Measurements from ENCODE around the gene CDC42EP5.
A peak's percentile ranks its signal among the peaks of the same experiment; 100 is the strongest.
"Not testable (repeated sequence)": the region's sequence is repeated elsewhere in the genome, so short reads cannot be mapped to it uniquely, and the experiment has no call there.

Gene CDC42EP5

GRCh38 chr19:54448774-54449700 is 24.1 kb downstream of the CDC42EP5 start, which contains the start of gene LENG8:
TSS of gene LENG8 (plus strand) at chr19:54449199. CDS start at chr19:54451345, 2,146 bp downstream.
- Histone ChIP-seq H3K36me3 (ENCODE audit: control insufficient read depth, insufficient read depth, low read length) (peaks cover 32% of the 10 kb centered on the region), H3K9me3 (ENCODE audit: control insufficient read depth, low read length) (no peaks in the 10 kb centered on the region), H3K27ac (ENCODE audit: insufficient read depth, low read length, poor library complexity, severe bottlenecking) (peak within 1 kb of the TSS; percentile 95), H3K4me3 (ENCODE audit: insufficient read depth, low read depth, low read length, poor library complexity, severe bottlenecking) (peak within 1 kb of the TSS; percentile 92), H3K4me1 (ENCODE audit: control insufficient read depth, insufficient read depth, low read length, poor library complexity, severe bottlenecking) (peaks cover 22% of the 10 kb centered on the region), H3K27me3 (replicated peaks; ENCODE audit: control insufficient read depth, insufficient read depth, low read length, poor library complexity, severe bottlenecking) (no peaks in the 10 kb centered on the region)
- peak; percentile 96 to 97 (median 97) for DNase-seq

- H3K27ac ChIP-seq (ENCODE audit: insufficient read depth, low read length, poor library complexity, severe bottlenecking), result peak overlapping the region; percentile 95
- H3K9me3 ChIP-seq (ENCODE audit: control insufficient read depth, low read length), result no peaks in the 10 kb centered on the region
- peak overlapping the region; percentile 92 for H3K4me3 ChIP-seq (ENCODE audit: insufficient read depth, low read depth, low read length, poor library complexity, severe bottlenecking)
- DNase-seq, result peak in 2 of 3 donors; percentile 23 to 31
- H3K36me3 ChIP-seq (ENCODE audit: control insufficient read depth, insufficient read depth, low read length), result peaks cover 24% of the 10 kb centered on the region
- peaks cover 22% of the 10 kb centered on the region for H3K4me1 ChIP-seq (ENCODE audit: control insufficient read depth, insufficient read depth, low read length, poor library complexity, severe bottlenecking)
- no peaks in the 10 kb centered on the region for H3K27me3 ChIP-seq (replicated peaks; ENCODE audit: control insufficient read depth, insufficient read depth, low read length, poor library complexity, severe bottlenecking)
These were observed 24.9 kb downstream of the CDC42EP5 start for GRCh38 chr19:54448040-54448773.

GRCh38 chr19:54446349-54446748 is 26.7 kb downstream of the CDC42EP5 start:
- not testable (repeated sequence) for DNase-seq; H3K27ac ChIP-seq (ENCODE audit: insufficient read depth, low read length, poor library complexity, severe bottlenecking); H3K27me3 ChIP-seq (replicated peaks; ENCODE audit: control insufficient read depth, insufficient read depth, low read length, poor library complexity, severe bottlenecking); H3K9me3 ChIP-seq (ENCODE audit: control insufficient read depth, low read length); H3K4me3 ChIP-seq (ENCODE audit: insufficient read depth, low read depth, low read length, poor library complexity, severe bottlenecking); H3K36me3 ChIP-seq (ENCODE audit: control insufficient read depth, insufficient read depth, low read length)
- peaks cover 22% of the 10 kb centered on the region for H3K4me1 ChIP-seq (ENCODE audit: control insufficient read depth, insufficient read depth, low read length, poor library complexity, severe bottlenecking)

- Histone ChIP-seq H3K27me3 (replicated peaks; ENCODE audit: control insufficient read depth, insufficient read depth, low read length, poor library complexity, severe bottlenecking) (no peaks in the 10 kb centered on the region), H3K27ac (ENCODE audit: insufficient read depth, low read length, poor library complexity, severe bottlenecking) (no peak overlapping the region), H3K9me3 (ENCODE audit: control insufficient read depth, low read length) (no peaks in the 10 kb centered on the region), H3K4me3 (ENCODE audit: insufficient read depth, low read depth, low read length, poor library complexity, severe bottlenecking) (no peak overlapping the region), H3K4me1 (ENCODE audit: control insufficient read depth, insufficient read depth, low read length, poor library complexity, severe bottlenecking) (peaks cover 10% of the 10 kb centered on the region), H3K36me3 (ENCODE audit: control insufficient read depth, insufficient read depth, low read length) (no peaks in the 10 kb centered on the region)
- no peak for DNase-seq
These were observed 28.4 kb downstream of the CDC42EP5 start for GRCh38 chr19:54444737-54445136.

- no peak overlapping the region for H3K27ac ChIP-seq (ENCODE audit: insufficient read depth, low read length, poor library complexity, severe bottlenecking)
- peaks cover 5% of the 10 kb centered on the region for H3K36me3 ChIP-seq (ENCODE audit: control insufficient read depth, insufficient read depth, low read length)
- H3K4me3 ChIP-seq (ENCODE audit: insufficient read depth, low read depth, low read length, poor library complexity, severe bottlenecking), result no peak overlapping the region
- H3K27me3 ChIP-seq (replicated peaks; ENCODE audit: control insufficient read depth, insufficient read depth, low read length, poor library complexity, severe bottlenecking), result no peaks in the 10 kb centered on the region
- H3K9me3 ChIP-seq (ENCODE audit: control insufficient read depth, low read length), result no peaks in the 10 kb centered on the region
- no peaks in the 10 kb centered on the region for H3K4me1 ChIP-seq (ENCODE audit: control insufficient read depth, insufficient read depth, low read length, poor library complexity, severe bottlenecking)
- DNase-seq, result no peak
These were observed 32.5 kb downstream of the CDC42EP5 start for GRCh38 chr19:54440641-54441040.

- no peaks in the 10 kb centered on the region for H3K27me3 ChIP-seq (replicated peaks; ENCODE audit: control insufficient read depth, insufficient read depth, low read length, poor library complexity, severe bottlenecking)
- peaks cover 5% of the 10 kb centered on the region for H3K36me3 ChIP-seq (ENCODE audit: control insufficient read depth, insufficient read depth, low read length)
- DNase-seq, result no peak
- H3K27ac ChIP-seq (ENCODE audit: insufficient read depth, low read length, poor library complexity, severe bottlenecking), result no peak overlapping the region
- peaks cover 4% of the 10 kb centered on the region for H3K4me1 ChIP-seq (ENCODE audit: control insufficient read depth, insufficient read depth, low read length, poor library complexity, severe bottlenecking)
- H3K4me3 ChIP-seq (ENCODE audit: insufficient read depth, low read depth, low read length, poor library complexity, severe bottlenecking), result no peak overlapping the region
- no peaks in the 10 kb centered on the region for H3K9me3 ChIP-seq (ENCODE audit: control insufficient read depth, low read length)
These were observed 33.8 kb downstream of the CDC42EP5 start for GRCh38 chr19:54439174-54439851.

- H3K4me3 ChIP-seq (ENCODE audit: insufficient read depth, low read depth, low read length, poor library complexity, severe bottlenecking), result no peak overlapping the region
- H3K9me3 ChIP-seq (ENCODE audit: control insufficient read depth, low read length), result no peaks in the 10 kb centered on the region
- DNase-seq, result no peak
- no peaks in the 10 kb centered on the region for H3K27me3 ChIP-seq (replicated peaks; ENCODE audit: control insufficient read depth, insufficient read depth, low read length, poor library complexity, severe bottlenecking)
- no peak overlapping the region for H3K27ac ChIP-seq (ENCODE audit: insufficient read depth, low read length, poor library complexity, severe bottlenecking)
- peaks cover 4% of the 10 kb centered on the region for H3K4me1 ChIP-seq (ENCODE audit: control insufficient read depth, insufficient read depth, low read length, poor library complexity, severe bottlenecking)
- H3K36me3 ChIP-seq (ENCODE audit: control insufficient read depth, insufficient read depth, low read length), result peaks cover 5% of the 10 kb centered on the region
These were observed 36.4 kb downstream of the CDC42EP5 start for GRCh38 chr19:54436628-54437252.

GRCh38 chr19:54436031-54436523 is 37.0 kb downstream of the CDC42EP5 start:
- no peaks in the 10 kb centered on the region for H3K27me3 ChIP-seq (replicated peaks; ENCODE audit: control insufficient read depth, insufficient read depth, low read length, poor library complexity, severe bottlenecking)
- no peaks in the 10 kb centered on the region for H3K9me3 ChIP-seq (ENCODE audit: control insufficient read depth, low read length)
- DNase-seq, result no peak
- H3K4me3 ChIP-seq (ENCODE audit: insufficient read depth, low read depth, low read length, poor library complexity, severe bottlenecking), result no peak overlapping the region
- peaks cover 5% of the 10 kb centered on the region for H3K36me3 ChIP-seq (ENCODE audit: control insufficient read depth, insufficient read depth, low read length)
- H3K4me1 ChIP-seq (ENCODE audit: control insufficient read depth, insufficient read depth, low read length, poor library complexity, severe bottlenecking), result peaks cover 4% of the 10 kb centered on the region
- H3K27ac ChIP-seq (ENCODE audit: insufficient read depth, low read length, poor library complexity, severe bottlenecking), result no peak overlapping the region

GRCh38 chr19:54435551-54436016 is 37.5 kb downstream of the CDC42EP5 start:
- H3K4me1 ChIP-seq (ENCODE audit: control insufficient read depth, insufficient read depth, low read length, poor library complexity, severe bottlenecking), result peaks cover 9% of the 10 kb centered on the region
- peaks cover 5% of the 10 kb centered on the region for H3K36me3 ChIP-seq (ENCODE audit: control insufficient read depth, insufficient read depth, low read length)
- no peaks in the 10 kb centered on the region for H3K27me3 ChIP-seq (replicated peaks; ENCODE audit: control insufficient read depth, insufficient read depth, low read length, poor library complexity, severe bottlenecking)
- DNase-seq, result no peak
- H3K4me3 ChIP-seq (ENCODE audit: insufficient read depth, low read depth, low read length, poor library complexity, severe bottlenecking), result no peak overlapping the region
- H3K27ac ChIP-seq (ENCODE audit: insufficient read depth, low read length, poor library complexity, severe bottlenecking), result no peak overlapping the region
- H3K9me3 ChIP-seq (ENCODE audit: control insufficient read depth, low read length), result no peaks in the 10 kb centered on the region
